C4-2B (cell line): ENCODE data around the gene CPT1C.

Source experiments
- ZFX ChIP-seq: fragments of 450-650 bp; IDR thresholded peaks from 2 replicates; pipeline ENCODE4 v1.6.1; 2017
- TF ChIP-seq, protein P1 (sequence below): fragments of 450-650 bp; conservative IDR thresholded peaks from 2 replicates; pipeline ENCODE4 v1.5.1; 2017; ENCODE audit warnings: mild to moderate bottlenecking

DNA sequence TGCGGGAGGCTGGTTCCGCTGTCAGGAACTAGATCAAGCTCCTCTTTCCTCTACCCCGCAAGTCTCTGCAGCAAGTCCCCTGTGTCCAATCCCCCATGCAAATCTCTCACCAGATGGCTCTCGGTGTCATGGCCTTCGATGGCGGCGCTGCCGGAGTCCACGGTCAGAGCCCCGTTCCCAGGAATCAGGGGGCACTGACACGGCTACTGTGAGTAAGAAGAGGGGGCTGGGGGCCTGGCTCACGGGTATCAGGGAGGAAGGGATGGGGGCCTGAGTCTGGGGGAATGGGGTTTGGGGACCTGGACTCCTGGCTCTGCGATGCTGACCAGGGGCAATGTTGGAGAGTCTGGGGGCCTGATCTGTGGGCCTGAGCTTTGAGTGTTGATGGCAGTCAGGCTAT lies 44.9 kb upstream of the CPT1C start:
- TF ChIP-seq, protein P1, sequence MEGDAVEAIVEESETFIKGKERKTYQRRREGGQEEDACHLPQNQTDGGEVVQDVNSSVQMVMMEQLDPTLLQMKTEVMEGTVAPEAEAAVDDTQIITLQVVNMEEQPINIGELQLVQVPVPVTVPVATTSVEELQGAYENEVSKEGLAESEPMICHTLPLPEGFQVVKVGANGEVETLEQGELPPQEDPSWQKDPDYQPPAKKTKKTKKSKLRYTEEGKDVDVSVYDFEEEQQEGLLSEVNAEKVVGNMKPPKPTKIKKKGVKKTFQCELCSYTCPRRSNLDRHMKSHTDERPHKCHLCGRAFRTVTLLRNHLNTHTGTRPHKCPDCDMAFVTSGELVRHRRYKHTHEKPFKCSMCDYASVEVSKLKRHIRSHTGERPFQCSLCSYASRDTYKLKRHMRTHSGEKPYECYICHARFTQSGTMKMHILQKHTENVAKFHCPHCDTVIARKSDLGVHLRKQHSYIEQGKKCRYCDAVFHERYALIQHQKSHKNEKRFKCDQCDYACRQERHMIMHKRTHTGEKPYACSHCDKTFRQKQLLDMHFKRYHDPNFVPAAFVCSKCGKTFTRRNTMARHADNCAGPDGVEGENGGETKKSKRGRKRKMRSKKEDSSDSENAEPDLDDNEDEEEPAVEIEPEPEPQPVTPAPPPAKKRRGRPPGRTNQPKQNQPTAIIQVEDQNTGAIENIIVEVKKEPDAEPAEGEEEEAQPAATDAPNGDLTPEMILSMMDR = no peak
- no peak for TF ChIP-seq ZFX
